Activated T-helper 1 cell treated with Interleukin-2 at 50 U/mL for 16 hours (primary cell): ENCODE data around the gene NCKIPSD.
A peak's percentile ranks its signal among the peaks of the same experiment; 100 is the strongest.

ENCODE experiments used
- DNase-seq: peaks from one replicate; pipeline ENCODE4 v3.0.0-alpha.2; 2020; ENCODE audit warnings: low read depth

Gene NCKIPSD

GRCh38 chr3:48678566-48679380 lies 6.9 kb downstream of the NCKIPSD start:
- no peak for DNase-seq

GRCh38 chr3:48678056-48678455 lies 7.7 kb downstream of the NCKIPSD start:
- no peak for DNase-seq

GRCh38 chr3:48674505-48674904 lies 11.2 kb downstream of the NCKIPSD start:
- no peak for DNase-seq

GRCh38 chr3:48672522-48672921 lies 13.2 kb downstream of the NCKIPSD start:
- DNase-seq: no peak

GRCh38 chr3:48664929-48665328 lies 20.8 kb downstream of the NCKIPSD start:
- DNase-seq: no peak

GRCh38 chr3:48664313-48664644 lies 21.4 kb downstream of the NCKIPSD start:
- no peak for DNase-seq

- DNase-seq: peak; percentile 70
These were observed 22.0 kb downstream of the NCKIPSD start for GRCh38 chr3:48663489-48664312.

GRCh38 chr3:48662753-48663488 lies 22.8 kb downstream of the NCKIPSD start, which contains the start of gene CELSR3:
CELSR3 (minus strand) TSS chr3:48662886; CDS start chr3:48662634, 252 bp downstream.
- DNase-seq: peak; percentile 18

GRCh38 chr3:48662145-48662752 lies 23.5 kb downstream of the NCKIPSD start:
- no peak for DNase-seq

- peak; percentile 61 for DNase-seq
These were observed 24.1 kb downstream of the NCKIPSD start for GRCh38 chr3:48661501-48662144.

- DNase-seq: no peak
These were observed 24.8 kb downstream of the NCKIPSD start for GRCh38 chr3:48660800-48661400.

- DNase-seq: no peak
These were observed 28.9 kb downstream of the NCKIPSD start for GRCh38 chr3:48656841-48657281.

GRCh38 chr3:48656061-48656840 lies 29.5 kb downstream of the NCKIPSD start:
- peak; percentile 73 for DNase-seq

GRCh38 chr3:48655606-48656005 lies 30.1 kb downstream of the NCKIPSD start:
- DNase-seq: peak; percentile 29

- DNase-seq: no peak
These were observed 30.7 kb downstream of the NCKIPSD start for GRCh38 chr3:48655063-48655462.

GRCh38 chr3:48652923-48653715 lies 32.6 kb downstream of the NCKIPSD start:
- no peak for DNase-seq

- no peak for DNase-seq
These were observed 33.9 kb downstream of the NCKIPSD start for GRCh38 chr3:48651771-48652170.

- no peak for DNase-seq
These were observed 35.0 kb downstream of the NCKIPSD start for GRCh38 chr3:48650723-48651122.

GRCh38 chr3:48648188-48648850 lies 37.4 kb downstream of the NCKIPSD start:
- no peak for DNase-seq
